Natural killer cell (primary cell): Measurements from ENCODE around the gene GRIA3. TPM values are rescaled to one million over a fixed set of nuclear protein-coding genes. Genes with fewer than 3 reads are reported as not detected.

ENCODE experiments used
- ATAC-seq, 3 donors: fragments of 150-1000 bp in 2 of 3; fragments of 200-7000 bp in 1 of 3; cut with Tn5 transposase; 1 replicate in 1 of 3; 2 replicates in 2 of 3; pipeline ENCODE4 v1.10.0; 2021; ENCODE audit warnings: mild to moderate bottlenecking in 2 of 3, moderate library complexity in 2 of 3
- DNase-seq, 2 donors: peaks; one replicate each; pipeline versions ENCODE4 v3.0.0 to v3.0.0-alpha.2; 2013 to 2021; ENCODE audit warnings: mixed read lengths in 1 of 2
- H3K27ac ChIP-seq: one replicate; pipeline ENCODE4 v1.5.1; 2013; ENCODE audit warnings: mild to moderate bottlenecking, low read length
- H3K27me3 ChIP-seq: one replicate; pipeline ENCODE4 v1.6.1; 2013; ENCODE audit warnings: low read length; ENCODE audit not compliant: control insufficient read depth, insufficient read depth
- H3K36me3 ChIP-seq: one replicate; pipeline ENCODE4 v1.6.1; 2013; ENCODE audit warnings: low read length; ENCODE audit not compliant: control insufficient read depth, insufficient read depth
- H3K4me1 ChIP-seq: one replicate; pipeline ENCODE4 v1.6.1; 2013; ENCODE audit warnings: low read length; ENCODE audit not compliant: control insufficient read depth, insufficient read depth
- H3K4me3 ChIP-seq: one replicate; pipeline ENCODE4 v1.5.1; 2013; ENCODE audit warnings: low read length
- H3K9me3 ChIP-seq: one replicate; pipeline ENCODE4 v1.6.1; 2013; ENCODE audit warnings: low read length; ENCODE audit not compliant: control insufficient read depth, insufficient read depth
- H3K27ac Mint-ChIP-seq, 2 donors: one replicate each; pipeline ENCODE4 v1.8.0; 2022; ENCODE audit warnings: mild to moderate bottlenecking in 2 of 2, mixed read lengths in 2 of 2, moderate library complexity in 1 of 2
- H3K27me3 Mint-ChIP-seq, 2 donors: one replicate each; pipeline ENCODE4 v1.8.0; 2022; ENCODE audit warnings: low read depth in 2 of 2, mixed read lengths in 2 of 2
- H3K36me3 Mint-ChIP-seq: one replicate; pipeline ENCODE4 v1.8.0; 2022; ENCODE audit warnings: mixed read lengths
- H3K4me1 Mint-ChIP-seq, 2 donors: one replicate each; pipeline ENCODE4 v1.8.0; 2022; ENCODE audit warnings: mixed read lengths in 2 of 2
- H3K4me3 Mint-ChIP-seq: one replicate; pipeline ENCODE4 v1.8.0; 2022; ENCODE audit warnings: mild to moderate bottlenecking, moderate library complexity, mixed read lengths
- H3K9me3 Mint-ChIP-seq, 2 donors: one replicate each; pipeline ENCODE4 v1.8.0; 2022; ENCODE audit warnings: mixed read lengths in 2 of 2
- CTCF ChIP-seq: fragments of 200-600 bp; IDR thresholded peaks from one replicate; pipeline ENCODE4 v1.8.0; 2022; ENCODE audit warnings: antibody characterized with exemption
- WGBS: methylation state at CpG from one replicate; pipeline ENCODE4 v1.1.7; 2013; ENCODE audit warnings: missing lambda C conversion rate; ENCODE audit not compliant: insufficient coverage; 5-methylcytosine and 5-hydroxymethylcytosine counted together
- intact Hi-C: fragments of 100-400 bp; cut with micrococcal nuclease; formaldehyde crosslinking; loops from one replicate; pipeline ENCODE4 v1.14.2; 2022
- total RNA-seq, 4 donors: library from RNA; stranded (reverse); fragments of 120-200 nt in 1 of 4; gene quantifications; one replicate each; pipeline versions ENCODE4 v1.2.3 to v1.2.4, GENCODE V29; 2013 to 2022

Gene GRIA3
- total RNA-seq, 3 donors from 2014 or later (not counting 1 experiment from before 2014, with no cell fraction given): not detected

- no peaks in the 10 kb centered on the region for H3K27me3 Mint-ChIP-seq
- Histone ChIP-seq H3K4me1 (no peaks in the 10 kb centered on the region), H3K9me3 (no peaks in the 10 kb centered on the region), H3K4me3 (no peak overlapping the region), H3K27me3 (no peaks in the 10 kb centered on the region), H3K27ac (no peak overlapping the region), H3K36me3 (no peaks in the 10 kb centered on the region)
- no peaks in the 10 kb centered on the region for H3K36me3 Mint-ChIP-seq
- no peak for DNase-seq
- H3K9me3 Mint-ChIP-seq: no peaks in the 10 kb centered on the region
- H3K4me3 Mint-ChIP-seq: no peak overlapping the region
- H3K27ac Mint-ChIP-seq: no peak overlapping the region
- H3K4me1 Mint-ChIP-seq: no peaks in the 10 kb centered on the region
- no peak for TF ChIP-seq CTCF
- no peak for ATAC-seq
- intact Hi-C loops: no loop called here
These were observed 146.3 kb downstream of the GRIA3 start for GRCh38 chrX:123330229-123330942.

- Mint-ChIP-seq H3K4me1 (no peaks in the 10 kb centered on the region), H3K9me3 (no peaks in the 10 kb centered on the region), H3K36me3 (no peaks in the 10 kb centered on the region), H3K27me3 (no peaks in the 10 kb centered on the region), H3K4me3 (no peak overlapping the region), H3K27ac (no peak overlapping the region)
- Histone ChIP-seq H3K4me1 (no peaks in the 10 kb centered on the region), H3K9me3 (no peaks in the 10 kb centered on the region), H3K36me3 (no peaks in the 10 kb centered on the region), H3K4me3 (no peak overlapping the region), H3K27me3 (no peaks in the 10 kb centered on the region), H3K27ac (no peak overlapping the region)
- DNase-seq (no peak), ATAC-seq (no peak)
- intact Hi-C loops: no loop called here
- TF ChIP-seq CTCF: no peak
These were observed 147.3 kb downstream of the GRIA3 start for GRCh38 chrX:123331349-123331748.

GRCh38 chrX:123331859-123332258 is 147.8 kb downstream of the GRIA3 start:
- no peak overlapping the region for H3K4me3 ChIP-seq
- intact Hi-C loops: no loop called here
- Mint-ChIP-seq H3K27me3 (no peaks in the 10 kb centered on the region), H3K4me1 (no peaks in the 10 kb centered on the region), H3K36me3 (no peaks in the 10 kb centered on the region), H3K9me3 (no peaks in the 10 kb centered on the region), H3K27ac (no peak overlapping the region), H3K4me3 (no peak overlapping the region)
- no peaks in the 10 kb centered on the region for H3K36me3 ChIP-seq
- no peak overlapping the region for H3K27ac ChIP-seq
- H3K9me3 ChIP-seq: no peaks in the 10 kb centered on the region
- ATAC-seq (no peak), DNase-seq (no peak)
- H3K27me3 ChIP-seq: no peaks in the 10 kb centered on the region
- WGBS: 71% methylated on average over 1 of the region's 1 CpG
- no peaks in the 10 kb centered on the region for H3K4me1 ChIP-seq
- TF ChIP-seq CTCF: no peak

GRCh38 chrX:123336666-123337065 is 152.6 kb downstream of the GRIA3 start:
- H3K27ac ChIP-seq: no peak overlapping the region
- DNase-seq: no peak
- no peak overlapping the region for H3K4me3 ChIP-seq
- no peak for TF ChIP-seq CTCF
- no peaks in the 10 kb centered on the region for H3K4me1 Mint-ChIP-seq
- H3K9me3 ChIP-seq: no peaks in the 10 kb centered on the region
- no peaks in the 10 kb centered on the region for H3K9me3 Mint-ChIP-seq
- no peak overlapping the region for H3K4me3 Mint-ChIP-seq
- intact Hi-C loops: no loop called here
- H3K36me3 ChIP-seq: no peaks in the 10 kb centered on the region
- H3K36me3 Mint-ChIP-seq: no peaks in the 10 kb centered on the region
- H3K27me3 ChIP-seq: no peaks in the 10 kb centered on the region
- H3K4me1 ChIP-seq: no peaks in the 10 kb centered on the region
- H3K27me3 Mint-ChIP-seq: no peaks in the 10 kb centered on the region
- ATAC-seq: no peak
- WGBS: 86% methylated on average over 1 of the region's 1 CpG
- no peak overlapping the region for H3K27ac Mint-ChIP-seq
